Measurements from ENCODE around the gene AUTS2.

Gene AUTS2

GRCh38 chr7:69992938-69993337 lies 394.7 kb downstream of the AUTS2 start:
- no peak for DNase-seq (ENCODE audit: low spot score)

GRCh38 chr7:69994218-69994617 lies 395.9 kb downstream of the AUTS2 start:
- no peak for DNase-seq (ENCODE audit: low spot score)

DNA sequence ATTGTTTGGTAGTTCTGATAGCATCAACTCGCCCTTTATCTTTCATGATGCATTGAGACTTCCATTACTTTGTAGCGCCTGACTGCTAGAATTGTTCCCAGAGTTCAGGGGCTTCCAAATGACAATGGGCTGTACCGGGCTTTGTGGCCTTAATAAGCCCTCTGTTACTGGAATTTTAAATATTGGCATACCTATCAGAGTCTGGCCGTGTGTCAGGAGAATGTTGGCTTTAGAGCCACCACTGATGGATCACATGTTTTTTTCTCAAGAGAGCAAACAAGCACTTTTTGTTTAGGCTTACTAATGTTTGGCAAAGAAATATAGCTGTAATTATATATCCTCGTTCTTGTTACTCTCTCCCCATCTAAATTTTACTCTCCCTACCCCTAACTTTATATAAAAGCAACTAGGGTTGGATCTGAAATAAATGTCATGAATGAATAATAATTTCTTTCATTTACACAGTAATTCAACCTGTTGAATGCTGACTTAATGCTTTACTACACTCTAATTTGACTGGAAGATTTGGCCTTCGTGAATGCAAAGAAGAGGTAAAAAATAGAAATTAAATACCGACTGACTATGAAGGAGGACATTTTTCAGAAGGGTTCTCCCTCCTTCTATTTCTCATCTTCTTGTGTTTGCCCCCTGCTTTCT lies 396.7 kb downstream of the AUTS2 start:
- DNase-seq (ENCODE audit: low spot score), result no peak

GRCh38 chr7:69996121-69996520 lies 397.8 kb downstream of the AUTS2 start:
- no peak for DNase-seq (ENCODE audit: low spot score)

GRCh38 chr7:70000737-70001348 lies 402.6 kb downstream of the AUTS2 start:
- no peak for DNase-seq (ENCODE audit: low spot score)

- DNase-seq (ENCODE audit: low spot score), result no peak
Measured at GRCh38 chr7:70005480-70005879, 407.2 kb downstream of the AUTS2 start.

DNA sequence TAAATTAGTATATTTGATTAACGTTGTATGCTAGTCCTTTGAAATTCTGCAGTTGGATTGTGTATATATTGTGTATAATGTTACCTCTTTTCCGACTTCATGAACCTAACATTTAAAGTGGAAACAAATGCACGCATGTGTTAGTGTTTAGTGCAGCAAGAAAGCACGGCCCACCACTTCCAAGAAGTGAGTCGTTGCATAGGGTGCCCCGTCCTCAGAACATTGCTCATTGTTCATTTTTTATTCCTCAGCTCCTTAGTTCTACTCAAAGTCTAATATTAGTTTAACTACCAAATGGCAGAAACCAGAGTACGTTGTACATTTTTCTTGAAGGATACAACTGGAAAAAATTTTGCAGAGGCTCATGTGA lies 407.6 kb downstream of the AUTS2 start:
- DNase-seq (ENCODE audit: low spot score), result no peak

- DNase-seq (ENCODE audit: low spot score), result no peak
Measured at GRCh38 chr7:70006261-70006920, 408.1 kb downstream of the AUTS2 start.

GRCh38 chr7:70008466-70008865 lies 410.2 kb downstream of the AUTS2 start:
- no peak for DNase-seq (ENCODE audit: low spot score)

DNA sequence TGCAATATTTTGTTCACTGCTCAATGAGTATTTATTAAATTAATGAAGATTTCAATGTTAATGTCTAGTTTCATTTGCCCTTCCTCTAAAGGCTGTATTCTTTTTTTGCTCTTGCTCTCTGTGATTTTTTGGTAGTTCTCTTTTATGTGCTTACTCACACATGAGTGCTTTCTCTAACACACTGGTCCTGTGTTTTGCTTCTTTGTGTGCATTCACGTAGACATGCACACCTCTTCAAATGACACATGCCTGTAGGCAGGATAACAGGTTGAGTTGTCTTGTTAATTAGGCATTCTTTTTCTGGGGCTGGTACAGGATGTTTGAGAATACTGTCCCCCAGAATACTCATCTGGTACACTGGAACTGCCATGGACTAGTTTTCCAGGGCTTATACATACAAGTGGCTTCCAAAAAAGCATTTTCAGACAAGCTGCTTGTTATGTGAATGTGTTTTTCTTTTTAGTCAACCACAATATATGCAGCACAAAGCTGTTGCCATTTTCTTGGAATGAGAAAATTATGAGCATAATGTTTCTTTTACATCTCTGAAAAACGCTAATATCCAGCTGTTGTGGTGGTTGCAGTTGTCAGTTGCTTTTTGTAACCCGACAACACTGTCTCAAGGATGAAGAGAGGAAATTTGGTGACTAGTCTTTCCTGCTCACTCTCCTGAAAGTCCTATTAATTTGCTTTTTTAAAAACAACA lies 416.4 kb downstream of the AUTS2 start:
- no peak for DNase-seq (ENCODE audit: low spot score)

DNA sequence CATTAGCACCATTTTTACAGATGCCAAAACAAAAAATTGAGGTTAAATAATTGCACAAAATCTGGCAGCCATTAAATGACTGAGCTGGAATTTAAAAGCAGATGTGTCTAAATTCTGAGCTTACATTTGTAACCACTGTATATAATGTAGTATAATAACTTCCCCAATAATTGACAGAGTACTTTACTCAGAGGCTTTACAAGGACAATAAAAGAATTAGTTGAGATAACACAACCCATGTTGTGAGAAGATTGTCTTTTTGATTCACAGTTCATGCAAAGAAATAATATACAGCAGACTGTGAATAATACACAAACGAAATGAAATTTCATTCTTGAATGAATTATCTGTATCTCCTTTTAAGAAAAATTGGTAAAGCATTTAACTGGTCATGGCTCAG lies 417.1 kb downstream of the AUTS2 start:
- no peak for DNase-seq (ENCODE audit: low spot score)

DNA sequence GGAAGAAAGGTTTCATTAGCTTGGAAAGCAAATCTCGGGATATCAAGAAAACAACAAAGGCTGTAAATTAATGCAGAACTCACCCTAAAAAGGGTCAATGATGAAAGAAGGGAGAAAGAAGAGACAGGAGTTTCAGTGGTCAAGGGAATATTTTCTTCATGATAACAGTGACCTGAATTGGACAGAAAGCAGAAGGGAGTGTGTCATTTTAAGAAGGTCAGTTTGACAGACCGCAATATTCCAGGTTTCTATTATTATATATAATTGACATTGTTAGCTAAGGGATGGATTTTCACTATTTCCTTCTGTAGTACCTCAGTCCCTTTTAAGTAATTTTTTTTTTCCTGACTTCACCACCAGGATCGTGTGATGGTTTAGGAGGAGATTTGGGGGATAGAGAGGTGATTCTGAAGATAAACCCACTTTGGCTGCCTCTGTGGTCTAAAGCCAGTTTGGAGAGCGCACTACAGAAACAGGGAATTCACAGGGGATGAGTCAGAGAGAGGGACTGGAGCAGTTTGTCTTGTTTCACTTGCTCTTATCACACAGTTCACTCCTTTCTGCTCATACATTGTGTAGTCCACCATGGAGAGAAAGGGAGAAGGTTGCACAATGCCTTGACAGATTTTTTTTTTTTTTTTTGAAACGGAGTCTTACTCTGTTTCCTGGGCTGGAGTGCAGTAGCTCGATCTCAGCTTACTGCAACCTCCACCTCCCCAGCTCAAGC lies 417.9 kb downstream of the AUTS2 start:
- DNase-seq (ENCODE audit: low spot score), result peak; percentile 52

GRCh38 chr7:70017357-70017756 lies 419.1 kb downstream of the AUTS2 start:
- DNase-seq (ENCODE audit: low spot score), result no peak

GRCh38 chr7:70018700-70019099 lies 420.4 kb downstream of the AUTS2 start:
- no peak for DNase-seq (ENCODE audit: low spot score)

GRCh38 chr7:70027867-70028266 lies 429.6 kb downstream of the AUTS2 start:
- DNase-seq (ENCODE audit: low spot score), result no peak

GRCh38 chr7:70028620-70029019 lies 430.3 kb downstream of the AUTS2 start:
- DNase-seq (ENCODE audit: low spot score), result no peak

DNA sequence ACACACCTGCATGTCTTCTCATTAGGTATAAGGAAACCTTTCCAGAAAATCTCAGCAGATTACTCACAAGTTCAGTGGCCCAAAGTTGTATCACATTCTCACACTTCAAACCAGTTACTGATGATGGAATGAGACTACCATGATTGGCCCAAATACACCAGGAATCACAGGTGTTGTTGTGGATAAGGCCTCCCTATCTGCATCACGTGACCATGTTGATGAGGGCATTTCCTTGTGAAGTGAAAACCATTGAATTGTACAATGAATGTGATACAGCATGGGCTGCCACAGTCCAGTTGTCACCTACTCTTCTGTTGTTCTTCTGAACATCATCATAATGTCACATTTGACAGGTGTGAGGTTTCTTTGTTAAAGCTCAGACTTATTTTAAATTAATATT lies 431.7 kb downstream of the AUTS2 start:
- no peak for DNase-seq (ENCODE audit: low spot score)

DNA sequence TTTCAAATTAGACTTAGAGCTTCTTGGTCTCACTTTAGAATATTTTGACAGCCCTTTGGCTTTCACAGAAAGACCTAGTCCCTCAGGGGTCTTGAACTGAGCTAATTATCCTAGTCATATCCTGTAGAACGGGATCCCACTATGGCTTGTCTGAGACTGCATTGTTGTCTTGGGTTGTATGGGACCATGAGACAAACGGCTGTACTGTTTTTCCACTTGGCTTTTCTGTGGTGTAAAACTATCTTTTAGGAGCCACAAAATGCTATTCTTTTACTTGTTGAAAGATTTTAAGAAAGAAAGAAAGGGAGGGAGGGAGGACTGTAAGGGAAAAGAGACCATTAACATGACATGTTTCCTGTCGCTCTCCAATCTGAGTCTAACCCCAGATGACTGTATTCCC lies 432.5 kb downstream of the AUTS2 start:
- DNase-seq (ENCODE audit: low spot score), result no peak

- DNase-seq (ENCODE audit: low spot score), result no peak
Measured at GRCh38 chr7:70031245-70031644, 433.0 kb downstream of the AUTS2 start.

- DNase-seq (ENCODE audit: low spot score), result no peak
Measured at GRCh38 chr7:70032649-70033048, 434.4 kb downstream of the AUTS2 start.

DNA sequence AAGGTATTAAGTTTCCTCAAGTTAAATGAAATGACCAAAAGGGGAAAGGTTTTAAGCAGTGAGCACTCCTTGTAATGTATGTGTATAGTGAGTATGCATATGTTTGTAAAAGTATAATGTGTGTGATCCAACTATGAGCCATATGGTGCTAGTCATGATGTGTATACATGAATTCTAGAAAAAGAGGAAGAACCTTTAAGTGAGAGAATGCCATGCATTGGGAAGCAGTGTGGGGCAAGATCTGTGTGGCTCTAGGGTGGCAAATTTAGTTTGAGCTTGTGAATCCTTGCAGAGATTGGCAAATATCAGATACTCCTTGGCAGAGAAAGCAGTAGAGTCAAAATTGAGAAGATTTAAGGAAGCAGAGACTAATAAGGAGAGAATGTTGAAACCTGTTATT lies 435.0 kb downstream of the AUTS2 start:
- no peak for DNase-seq (ENCODE audit: low spot score)

DNA sequence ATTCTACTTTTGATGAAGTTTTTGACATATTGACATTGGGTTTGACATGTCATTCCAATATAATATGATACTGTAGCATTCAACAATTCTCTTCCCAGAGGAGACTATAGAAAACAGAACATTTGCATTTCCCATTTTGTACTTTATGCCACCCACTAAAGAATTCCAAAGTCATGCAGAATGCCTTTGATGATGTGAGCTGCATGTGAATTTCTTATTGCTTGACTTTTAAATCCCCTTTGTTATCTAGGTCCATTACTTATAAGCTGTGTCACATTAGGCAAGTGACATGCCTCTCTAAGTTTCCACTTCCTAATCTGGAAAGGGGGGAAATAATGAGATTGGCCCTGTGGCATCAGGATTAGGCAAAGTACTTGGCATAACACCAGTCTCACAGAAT lies 436.7 kb downstream of the AUTS2 start:
- no peak for DNase-seq (ENCODE audit: low spot score)
